Skeletal muscle cell (primary cell): ENCODE measurements around the gene XPO6.
A peak's percentile ranks its signal among the peaks of the same experiment; 100 is the strongest.

Source experiments
- DNase-seq: peaks from one replicate; pipeline ENCODE4 v3.0.0-alpha.2; 2010; ENCODE audit warnings: low read depth
- H3K4me3 ChIP-seq: 2 replicates; pipeline ENCODE4 v1.5.1; 2011; ENCODE audit warnings: low read depth, mild to moderate bottlenecking, control low read depth, low read length, moderate library complexity

XPO6 gene

GRCh38 chr16:28082624-28083023, 129.1 kb downstream of the XPO6 start:
- H3K4me3 ChIP-seq: no peak overlapping the region
- DNase-seq: no peak

- DNase-seq: no peak
Observed at GRCh38 chr16:28081391-28081968, 130.3 kb downstream of the XPO6 start.

GRCh38 chr16:28078261-28078660, 133.5 kb downstream of the XPO6 start:
- DNase-seq: no peak
- H3K4me3 ChIP-seq: no peak overlapping the region

More at GRCh38 chr16:28081391-28081968, 130.3 kb downstream of the XPO6 start:
- H3K4me3 ChIP-seq: no peak overlapping the region

GRCh38 chr16:28073836-28074235, 137.9 kb downstream of the XPO6 start:
- H3K4me3 ChIP-seq: no peak overlapping the region
- no peak for DNase-seq

GRCh38 chr16:28072087-28072486, 139.7 kb downstream of the XPO6 start:
- no peak for DNase-seq

GRCh38 chr16:28069971-28070794, 141.6 kb downstream of the XPO6 start:
- no peak overlapping the region for H3K4me3 ChIP-seq

More at GRCh38 chr16:28072087-28072486, 139.7 kb downstream of the XPO6 start:
- H3K4me3 ChIP-seq: no peak overlapping the region

GRCh38 chr16:28068976-28069375, 142.8 kb downstream of the XPO6 start:
- no peak overlapping the region for H3K4me3 ChIP-seq
- DNase-seq: no peak

More at GRCh38 chr16:28069971-28070794, 141.6 kb downstream of the XPO6 start:
- peak; percentile 6 for DNase-seq

- peak; percentile 75 for DNase-seq
- H3K4me3 ChIP-seq: no peak overlapping the region
Observed at GRCh38 chr16:28067604-28068379, 144.0 kb downstream of the XPO6 start.

GRCh38 chr16:28064706-28065249, 147.0 kb downstream of the XPO6 start:
- no peak for DNase-seq
- H3K4me3 ChIP-seq: no peak overlapping the region

- no peak for DNase-seq
- H3K4me3 ChIP-seq: no peak overlapping the region
Observed at GRCh38 chr16:28064150-28064549, 147.6 kb downstream of the XPO6 start.

GRCh38 chr16:28063591-28064061, 148.1 kb downstream of the XPO6 start, which contains the start of gene GSG1L:
Gene GSG1L, minus strand, starts transcription at chr16:28063714. Its CDS starts 290 bp downstream, at chr16:28063424.
- H3K4me3 ChIP-seq: peak within 1 kb of the TSS; percentile 31
- no peak for DNase-seq

GRCh38 chr16:28062847-28063521, 148.8 kb downstream of the XPO6 start:
- no peak for DNase-seq
- peak overlapping the region; percentile 31 for H3K4me3 ChIP-seq

- no peak overlapping the region for H3K4me3 ChIP-seq
- no peak for DNase-seq
Observed at GRCh38 chr16:28062261-28062846, 149.4 kb downstream of the XPO6 start.

- DNase-seq: no peak
- H3K4me3 ChIP-seq: no peak overlapping the region
Observed at GRCh38 chr16:28061352-28062101, 150.2 kb downstream of the XPO6 start.

GRCh38 chr16:28059841-28060575, 151.8 kb downstream of the XPO6 start:
- H3K4me3 ChIP-seq: no peak overlapping the region
- DNase-seq: no peak

- no peak overlapping the region for H3K4me3 ChIP-seq
- no peak for DNase-seq
Observed at GRCh38 chr16:28058839-28059589, 152.8 kb downstream of the XPO6 start.

- DNase-seq: no peak
- H3K4me3 ChIP-seq: no peak overlapping the region
Observed at GRCh38 chr16:28057949-28058348, 153.8 kb downstream of the XPO6 start.
